ENCODE data around the gene TREH. TPM values are rescaled to one million over a fixed set of nuclear protein-coding genes. Genes with fewer than 3 reads are reported as not detected.

TREH gene
- total RNA-seq, 1 experiment from 2014 or later: 0.15 TPM

DNA sequence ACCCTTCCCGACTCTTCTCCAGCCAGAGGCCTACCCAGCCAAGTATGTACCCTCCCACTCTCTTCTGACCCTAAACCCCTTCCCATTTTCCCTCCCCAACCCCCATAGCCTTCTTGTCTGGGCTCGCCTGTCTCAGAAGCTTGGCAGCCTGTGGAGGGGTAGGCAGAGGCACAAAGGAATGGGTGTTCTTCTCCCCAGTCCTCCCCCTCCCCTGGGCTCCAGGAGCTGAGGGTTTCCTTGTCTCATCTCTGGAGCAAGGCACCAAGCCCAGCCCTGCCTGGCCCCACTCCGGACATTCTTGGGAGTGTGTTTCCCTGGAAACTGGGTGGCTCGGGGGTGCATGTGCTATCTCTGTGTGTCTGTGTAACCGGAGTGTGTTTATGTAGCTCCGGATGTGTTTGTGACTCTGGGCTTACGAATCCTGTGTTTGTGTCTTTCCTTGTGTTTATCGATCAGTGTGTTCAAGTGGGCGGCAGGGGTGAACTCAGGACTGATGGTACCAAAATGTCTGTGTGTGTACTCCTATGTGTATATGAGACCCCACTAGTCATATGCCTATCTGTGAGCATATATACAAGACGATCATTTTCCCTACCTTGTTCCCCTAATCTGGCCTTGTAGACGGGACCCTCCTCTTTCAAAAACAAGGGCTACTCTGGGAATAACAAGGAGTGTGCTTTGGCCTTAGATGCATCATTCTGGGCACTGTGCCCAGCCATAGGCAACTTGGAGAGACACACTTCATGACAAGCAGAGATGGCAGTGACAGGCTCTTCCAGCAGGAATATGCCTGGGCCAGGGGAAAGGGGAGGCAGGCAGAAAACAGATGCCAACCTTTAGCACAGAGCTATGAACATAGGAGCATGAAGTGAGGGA lies 61.1 kb downstream of the TREH start:
- no peaks in the 10 kb centered on the region for H3K36me3 ChIP-seq (ENCODE audit: control insufficient read depth in 1 of 2, insufficient read depth in 2 of 2, low read length in 2 of 2)
- H3K9me3 ChIP-seq (ENCODE audit: control insufficient read depth in 1 of 2, insufficient read depth in 1 of 2, low read depth in 1 of 2, low read length in 2 of 2): no peaks in the 10 kb centered on the region
- no peak for ATAC-seq
- ChIA-PET POLR2A (no interaction called here), RAD21 (ENCODE audit: low non-redundant PET in 1 of 2, low total read pairs in 2 of 2, uncharacterized antibody in 2 of 2, unreplicated experiment in 2 of 2) (no interaction called here), CTCF (no interaction called here)
- no peaks in the 10 kb centered on the region for H3K27me3 ChIP-seq (ENCODE audit: insufficient read depth, low read length)
- no peaks in the 10 kb centered on the region for H3K9me2 ChIP-seq (ENCODE audit: insufficient read depth)
- H3K27ac ChIP-seq (ENCODE audit: low read depth, low read length): peak overlapping the region; percentile 5; the same call in 1 of the 2 replicates
- H3K4me2 ChIP-seq (ENCODE audit: low read length): no peak overlapping the region
- H4K20me1 ChIP-seq (ENCODE audit: insufficient read depth): no peaks in the 10 kb centered on the region
- no TSS peak for BruUV-seq (replicated peaks)
- H2AFZ ChIP-seq (ENCODE audit: low read depth, low read length, poor library complexity, severe bottlenecking): no peak overlapping the region
- no peak overlapping the region for H3K9ac ChIP-seq (ENCODE audit: low read length)
- H3K4me3 ChIP-seq (replicated peaks in 1 of 2; ENCODE audit: low read depth in 1 of 2, low read length in 2 of 2): no peak overlapping the region
- peaks cover 36 to 57% of the 10 kb centered on the region in 2 experiments for H3K4me1 ChIP-seq (ENCODE audit: control insufficient read depth in 1 of 2, insufficient read depth in 2 of 2, low read length in 2 of 2)
- TF ChIP-seq, protein P1, sequence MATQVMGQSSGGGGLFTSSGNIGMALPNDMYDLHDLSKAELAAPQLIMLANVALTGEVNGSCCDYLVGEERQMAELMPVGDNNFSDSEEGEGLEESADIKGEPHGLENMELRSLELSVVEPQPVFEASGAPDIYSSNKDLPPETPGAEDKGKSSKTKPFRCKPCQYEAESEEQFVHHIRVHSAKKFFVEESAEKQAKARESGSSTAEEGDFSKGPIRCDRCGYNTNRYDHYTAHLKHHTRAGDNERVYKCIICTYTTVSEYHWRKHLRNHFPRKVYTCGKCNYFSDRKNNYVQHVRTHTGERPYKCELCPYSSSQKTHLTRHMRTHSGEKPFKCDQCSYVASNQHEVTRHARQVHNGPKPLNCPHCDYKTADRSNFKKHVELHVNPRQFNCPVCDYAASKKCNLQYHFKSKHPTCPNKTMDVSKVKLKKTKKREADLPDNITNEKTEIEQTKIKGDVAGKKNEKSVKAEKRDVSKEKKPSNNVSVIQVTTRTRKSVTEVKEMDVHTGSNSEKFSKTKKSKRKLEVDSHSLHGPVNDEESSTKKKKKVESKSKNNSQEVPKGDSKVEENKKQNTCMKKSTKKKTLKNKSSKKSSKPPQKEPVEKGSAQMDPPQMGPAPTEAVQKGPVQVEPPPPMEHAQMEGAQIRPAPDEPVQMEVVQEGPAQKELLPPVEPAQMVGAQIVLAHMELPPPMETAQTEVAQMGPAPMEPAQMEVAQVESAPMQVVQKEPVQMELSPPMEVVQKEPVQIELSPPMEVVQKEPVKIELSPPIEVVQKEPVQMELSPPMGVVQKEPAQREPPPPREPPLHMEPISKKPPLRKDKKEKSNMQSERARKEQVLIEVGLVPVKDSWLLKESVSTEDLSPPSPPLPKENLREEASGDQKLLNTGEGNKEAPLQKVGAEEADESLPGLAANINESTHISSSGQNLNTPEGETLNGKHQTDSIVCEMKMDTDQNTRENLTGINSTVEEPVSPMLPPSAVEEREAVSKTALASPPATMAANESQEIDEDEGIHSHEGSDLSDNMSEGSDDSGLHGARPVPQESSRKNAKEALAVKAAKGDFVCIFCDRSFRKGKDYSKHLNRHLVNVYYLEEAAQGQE (IDR thresholded peaks at IDR 0.05; ENCODE audit: low read depth): no peak
- TF ChIP-seq CBX3 (IDR thresholded peaks at IDR 0.05; ENCODE audit: low read depth) (no peak), EGR1 (IDR thresholded peaks at IDR 0.05; ENCODE audit: low read depth) (no peak), SIN3A (IDR thresholded peaks at IDR 0.05; ENCODE audit: low read depth) (no peak), EZH2phosphoT487 (IDR thresholded peaks at IDR 0.05; ENCODE audit: borderline replicate concordance) (no peak), CEBPB (IDR thresholded peaks at IDR 0.05; ENCODE audit: low read depth) (no peak), FOSL1 (IDR thresholded peaks at IDR 0.05; ENCODE audit: low read depth) (no peak), POLR2AphosphoS5 (IDR thresholded peaks at IDR 0.05; ENCODE audit: low read depth, low read length) (no peak), YY1 (IDR thresholded peaks at IDR 0.05; ENCODE audit: extremely low read depth, insufficient replicate concordance, low read depth, low read length) (no peak), TCF7L2 (IDR thresholded peaks at IDR 0.05; ENCODE audit: borderline replicate concordance, extremely low read depth, insufficient read depth, insufficient read length) (no peak), ELF1 (IDR thresholded peaks at IDR 0.05; ENCODE audit: borderline replicate concordance, low read depth) (no peak), SRF (IDR thresholded peaks at IDR 0.05; ENCODE audit: low read depth) (no peak), ZFX (IDR thresholded peaks at IDR 0.05) (no peak)
- TF ChIP-seq, protein P2, sequence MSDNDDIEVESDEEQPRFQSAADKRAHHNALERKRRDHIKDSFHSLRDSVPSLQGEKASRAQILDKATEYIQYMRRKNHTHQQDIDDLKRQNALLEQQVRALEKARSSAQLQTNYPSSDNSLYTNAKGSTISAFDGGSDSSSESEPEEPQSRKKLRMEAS (IDR thresholded peaks at IDR 0.05): no peak
- DNase-seq (ENCODE audit: low read depth, low spot score): no peak
- intact Hi-C loops (cut with micrococcal nuclease): no loop called here
- H3K79me2 ChIP-seq (ENCODE audit: insufficient read depth, low read length): peaks cover 6% of the 10 kb centered on the region
